ENCODE data around the gene RALGAPA2. TPM values are rescaled to one million over a fixed set of nuclear protein-coding genes. Genes with fewer than 3 reads are reported as not detected.
A peak's percentile ranks its signal among the peaks of the same experiment; 100 is the strongest.

The RALGAPA2 gene
- total and polyA plus RNA-seq, 10 donors, result 1.2 to 55.2 (median 29.4) TPM

DNA sequence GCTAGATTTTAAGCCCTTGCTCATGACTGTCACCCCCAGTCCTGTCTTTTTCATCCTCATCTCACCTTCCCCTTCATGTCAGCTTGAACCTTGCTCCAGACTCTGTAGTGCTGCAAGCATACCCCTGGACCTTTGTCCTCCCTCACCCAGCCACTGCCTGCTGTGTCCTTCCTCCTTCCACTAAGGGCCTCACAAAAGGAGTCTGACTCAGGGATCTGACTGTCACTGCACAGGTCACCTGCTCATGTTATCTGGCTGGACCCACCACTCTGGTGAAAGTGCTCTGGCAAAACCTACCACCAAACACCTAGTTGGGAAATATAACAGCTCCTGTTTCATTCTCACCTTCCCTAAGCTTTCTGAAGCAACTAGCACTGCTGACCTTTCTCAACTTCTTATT is 193.2 kb downstream of the RALGAPA2 start:
- intact Hi-C loops (cut with DNase I; ENCODE audit: low total_unique reads), result no loop called here
- Histone ChIP-seq H3K9me3 (peaks cover 0 to 16% (median 12%) of the 10 kb centered on the region in 8 donors), H3K4me3 (no peak overlapping the region), H3K36me3 (peaks cover 0 to 95% (median 34%) of the 10 kb centered on the region in 6 donors), H3K4me1 (no peaks in the 10 kb centered on the region), H3K27ac (no peak overlapping the region), H3K27me3 (replicated peaks in 1 of 7) (no peaks in the 10 kb centered on the region)
- TF ChIP-seq POLR2A (IDR thresholded peaks at IDR 0.05), result no peak
- TF ChIP-seq, protein P1, sequence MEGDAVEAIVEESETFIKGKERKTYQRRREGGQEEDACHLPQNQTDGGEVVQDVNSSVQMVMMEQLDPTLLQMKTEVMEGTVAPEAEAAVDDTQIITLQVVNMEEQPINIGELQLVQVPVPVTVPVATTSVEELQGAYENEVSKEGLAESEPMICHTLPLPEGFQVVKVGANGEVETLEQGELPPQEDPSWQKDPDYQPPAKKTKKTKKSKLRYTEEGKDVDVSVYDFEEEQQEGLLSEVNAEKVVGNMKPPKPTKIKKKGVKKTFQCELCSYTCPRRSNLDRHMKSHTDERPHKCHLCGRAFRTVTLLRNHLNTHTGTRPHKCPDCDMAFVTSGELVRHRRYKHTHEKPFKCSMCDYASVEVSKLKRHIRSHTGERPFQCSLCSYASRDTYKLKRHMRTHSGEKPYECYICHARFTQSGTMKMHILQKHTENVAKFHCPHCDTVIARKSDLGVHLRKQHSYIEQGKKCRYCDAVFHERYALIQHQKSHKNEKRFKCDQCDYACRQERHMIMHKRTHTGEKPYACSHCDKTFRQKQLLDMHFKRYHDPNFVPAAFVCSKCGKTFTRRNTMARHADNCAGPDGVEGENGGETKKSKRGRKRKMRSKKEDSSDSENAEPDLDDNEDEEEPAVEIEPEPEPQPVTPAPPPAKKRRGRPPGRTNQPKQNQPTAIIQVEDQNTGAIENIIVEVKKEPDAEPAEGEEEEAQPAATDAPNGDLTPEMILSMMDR (IDR thresholded peaks at IDR 0.05 in 8 of 11, conservative IDR thresholded peaks at IDR 0.05 in 3 of 11), result no peak
- no peak for TF ChIP-seq POLR2AphosphoS5 (IDR thresholded peaks at IDR 0.05)
- no peak for DNase-seq

DNA sequence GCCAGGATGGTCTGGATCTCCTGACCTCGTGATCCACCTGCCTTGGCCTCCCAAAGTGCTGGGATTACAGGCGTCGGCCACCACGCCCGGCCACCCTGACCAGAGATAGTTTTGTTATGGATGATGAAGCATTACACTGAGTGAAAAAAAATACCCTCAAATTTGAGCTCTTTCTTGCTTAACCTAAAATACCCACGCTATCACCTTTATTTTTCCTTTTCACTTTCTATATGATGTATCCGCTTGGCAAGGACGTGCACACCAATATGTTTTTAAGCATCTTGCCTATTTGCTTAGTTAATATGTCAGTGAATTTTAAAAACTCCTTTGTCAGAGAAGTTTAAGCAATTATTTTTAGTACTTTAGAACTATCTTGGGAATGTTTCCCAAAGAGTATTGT is 194.2 kb downstream of the RALGAPA2 start:
- no peak overlapping the region for H3K27ac ChIP-seq
- peaks cover 0 to 24% (median 20%) of the 10 kb centered on the region in 8 donors for H3K9me3 ChIP-seq
- no peak overlapping the region for H3K4me3 ChIP-seq
- no peak for DNase-seq
- H3K36me3 ChIP-seq, result peaks cover 0 to 95% (median 44%) of the 10 kb centered on the region in 6 donors
- intact Hi-C loops (cut with DNase I; ENCODE audit: low total_unique reads), result no loop called here
- H3K27me3 ChIP-seq (replicated peaks in 1 of 7), result no peaks in the 10 kb centered on the region
- no peaks in the 10 kb centered on the region for H3K4me1 ChIP-seq
- TF ChIP-seq POLR2A (IDR thresholded peaks at IDR 0.05) (no peak), POLR2AphosphoS5 (IDR thresholded peaks at IDR 0.05) (no peak)
- TF ChIP-seq, protein P1 (IDR thresholded peaks at IDR 0.05 in 8 of 11, conservative IDR thresholded peaks at IDR 0.05 in 3 of 11), result no peak
- 85 to 90% (median 88%) methylated on average over 8 of the region's 8 CpGs for WGBS, 5 donors

DNA sequence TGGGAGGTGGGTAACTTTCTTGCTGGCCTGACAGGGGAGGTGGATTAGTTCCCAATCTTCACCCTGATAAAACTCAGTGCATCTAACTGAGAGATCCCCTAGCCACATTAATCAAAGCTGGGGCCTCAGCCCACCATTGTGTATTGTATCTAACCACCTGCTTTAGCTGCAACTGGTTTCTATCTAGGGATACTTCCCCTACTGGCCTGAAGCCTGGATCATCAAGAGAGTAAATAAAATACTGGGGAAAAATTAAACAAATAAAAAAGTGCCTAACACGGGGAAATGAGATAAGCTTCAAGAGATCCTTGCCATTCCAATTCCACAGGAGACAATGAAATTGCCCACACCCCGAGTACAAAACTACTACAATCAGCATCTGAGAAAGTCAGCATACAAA is 195.1 kb downstream of the RALGAPA2 start:
- H3K36me3 ChIP-seq, result peaks cover 0 to 96% (median 53%) of the 10 kb centered on the region in 6 donors
- H3K4me3 ChIP-seq, result no peak overlapping the region
- DNase-seq, result no peak
- no peak overlapping the region for H3K27ac ChIP-seq
- H3K9me3 ChIP-seq, result peaks cover 0 to 24% (median 20%) of the 10 kb centered on the region in 8 donors
- H3K4me1 ChIP-seq, result no peaks in the 10 kb centered on the region
- TF ChIP-seq, protein P1 (IDR thresholded peaks at IDR 0.05 in 8 of 11, conservative IDR thresholded peaks at IDR 0.05 in 3 of 11), result no peak
- TF ChIP-seq POLR2A (IDR thresholded peaks at IDR 0.05) (no peak), POLR2AphosphoS5 (IDR thresholded peaks at IDR 0.05) (no peak)
- no peaks in the 10 kb centered on the region for H3K27me3 ChIP-seq (replicated peaks in 1 of 7)
- intact Hi-C loops (cut with DNase I; ENCODE audit: low total_unique reads), result no loop called here
- 87 to 96% (median 91%) methylated on average over 2 of the region's 2 CpGs for WGBS, 5 donors

DNA sequence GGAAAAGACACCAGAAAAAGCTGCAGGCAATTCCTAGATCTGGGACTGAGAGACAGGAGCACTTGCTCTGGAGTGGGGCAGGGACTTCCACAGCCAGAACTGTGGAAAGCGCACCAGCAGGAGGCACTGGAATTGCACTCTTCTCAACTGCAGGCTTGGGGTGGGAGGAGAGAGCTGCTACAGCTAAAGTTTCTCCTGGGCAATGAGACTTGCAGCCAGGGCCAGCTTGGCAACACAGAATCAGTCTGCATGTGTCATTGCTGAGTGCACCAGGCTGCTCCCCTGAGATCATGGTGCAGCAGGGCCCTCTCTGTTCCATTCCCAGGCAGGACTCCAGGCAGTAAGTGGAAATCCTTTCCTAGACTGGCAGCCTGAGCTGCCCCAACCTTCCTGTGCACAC is 198.7 kb downstream of the RALGAPA2 start:
- TF ChIP-seq, protein P1 (IDR thresholded peaks at IDR 0.05 in 8 of 11, conservative IDR thresholded peaks at IDR 0.05 in 3 of 11), result no peak
- no peak for TF ChIP-seq POLR2A (IDR thresholded peaks at IDR 0.05)
- no peak for TF ChIP-seq POLR2AphosphoS5 (IDR thresholded peaks at IDR 0.05)
- Histone ChIP-seq H3K36me3 (peaks cover 0 to 100% (median 59%) of the 10 kb centered on the region in 6 donors), H3K9me3 (peaks cover 0 to 24% (median 20%) of the 10 kb centered on the region in 8 donors), H3K4me3 (no peak overlapping the region), H3K27ac (no peak overlapping the region), H3K4me1 (no peaks in the 10 kb centered on the region), H3K27me3 (replicated peaks in 1 of 7) (no peaks in the 10 kb centered on the region)
- intact Hi-C loops (cut with DNase I; ENCODE audit: low total_unique reads), result no loop called here
- WGBS, 5 donors, result 93 to 100% (median 96%) methylated on average over 1 of the region's 1 CpG; no CpG with 5 or more reads in 1 of the 5 donors
- peak; percentile 48 for DNase-seq

Data from spleen (tissue), 11 donors.